Endothelial cell of hepatic sinusoid (primary cell): ENCODE results near the gene KIF1B.

Source experiments
- in situ Hi-C: cut with HindIII; loops from 2 replicates; pipeline ENCODE4 v1.10.0; 2017; ENCODE audit warnings: low sequenced_read_pairs

The KIF1B gene

DNA sequence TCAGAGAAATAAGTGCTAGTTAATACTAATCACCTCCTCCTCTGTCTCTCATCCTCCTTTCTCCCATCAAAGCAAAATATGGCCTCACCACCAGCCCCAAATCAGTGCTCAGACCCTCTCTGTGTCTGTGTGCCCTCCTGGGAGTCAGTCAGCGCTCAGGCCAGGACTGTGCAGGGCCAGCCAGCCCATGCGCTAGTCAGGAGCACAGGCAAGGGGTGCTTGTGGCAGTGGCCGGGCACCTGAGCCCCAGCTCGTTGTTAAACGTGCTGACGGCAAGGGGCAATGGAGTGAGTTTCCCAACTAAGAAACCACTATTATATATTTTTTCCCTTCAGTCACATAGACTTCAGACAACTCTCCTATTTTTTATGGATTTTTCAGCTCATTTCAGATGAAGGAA lies 169.3 kb downstream of the KIF1B start:
- in situ Hi-C loops: loop anchor here (5.0 kb wide), 1 partner anchor 48 kb away; no protein-coding TSS in a partner anchor

DNA sequence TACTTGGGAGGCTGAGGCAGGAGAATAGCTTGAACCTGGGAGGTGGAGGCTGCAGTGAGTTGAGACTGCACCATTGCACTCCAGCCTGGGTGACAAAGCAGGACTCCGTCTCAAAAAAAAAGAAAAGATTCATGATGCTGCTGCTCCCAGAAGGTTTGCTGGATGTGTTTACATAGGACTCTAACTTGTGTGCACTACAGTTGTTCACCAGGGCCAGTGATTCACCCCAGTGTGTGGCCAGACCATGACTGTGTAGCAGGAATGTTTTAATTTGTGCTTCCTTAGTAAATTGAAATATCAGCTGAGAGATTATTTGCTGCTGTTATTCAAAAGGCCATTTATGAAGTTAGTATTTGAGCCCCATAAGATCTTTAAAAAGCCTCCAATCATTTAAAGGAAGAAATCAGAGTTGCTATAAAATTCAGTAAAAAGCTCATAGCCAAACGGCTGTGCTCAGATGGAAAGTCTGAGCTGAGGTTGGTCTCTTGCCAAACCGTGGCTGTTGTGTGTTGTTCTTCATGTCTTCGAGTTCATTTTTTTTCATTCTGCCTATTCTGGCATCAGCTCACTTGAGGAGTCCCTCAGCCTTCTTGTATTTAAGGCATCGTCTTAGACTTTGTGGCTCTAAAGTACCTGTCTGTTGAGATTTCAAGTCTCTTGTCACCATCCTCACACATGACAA lies 170.4 kb downstream of the KIF1B start:
- in situ Hi-C loops: no loop called here

DNA sequence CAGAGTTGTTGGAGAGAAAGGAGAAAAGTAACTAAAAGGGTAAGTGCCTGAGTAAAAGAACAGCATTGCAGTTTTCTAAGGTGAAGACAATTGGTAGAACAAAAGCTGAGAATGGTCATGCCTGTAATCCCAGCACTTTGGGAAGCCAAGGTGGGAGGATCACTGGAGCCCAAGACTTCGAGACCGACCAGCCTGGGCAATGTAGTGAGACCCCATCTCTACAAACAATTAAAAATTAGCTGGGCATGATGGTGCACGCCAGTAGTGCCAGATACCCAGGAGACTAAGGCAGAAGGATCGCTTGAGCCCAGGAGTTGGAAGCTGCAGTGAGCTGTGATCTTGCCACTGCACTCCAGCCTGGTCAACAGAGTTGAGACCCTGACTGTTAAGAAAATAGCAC lies 173.3 kb downstream of the KIF1B start:
- in situ Hi-C loops: no loop called here

DNA sequence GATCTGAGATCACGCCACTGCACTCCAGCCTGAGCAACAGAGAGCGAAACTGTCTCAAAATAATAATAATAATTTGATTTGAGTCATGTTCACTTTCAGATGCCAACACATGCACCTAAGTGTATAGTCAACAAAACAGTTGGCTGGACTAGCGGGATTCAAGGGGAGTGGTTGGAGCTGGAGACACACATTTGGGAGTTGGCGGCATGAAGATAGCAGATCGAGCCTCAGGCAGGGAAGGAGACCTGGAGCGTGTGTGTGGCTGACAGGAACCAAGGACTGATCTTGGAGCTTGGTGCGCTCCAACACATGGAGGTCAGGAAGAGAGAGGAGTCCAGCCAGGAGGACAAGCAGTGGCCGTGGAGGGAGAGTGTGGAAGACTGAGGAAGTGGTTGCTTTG lies 173.8 kb downstream of the KIF1B start:
- in situ Hi-C loops: no loop called here

DNA sequence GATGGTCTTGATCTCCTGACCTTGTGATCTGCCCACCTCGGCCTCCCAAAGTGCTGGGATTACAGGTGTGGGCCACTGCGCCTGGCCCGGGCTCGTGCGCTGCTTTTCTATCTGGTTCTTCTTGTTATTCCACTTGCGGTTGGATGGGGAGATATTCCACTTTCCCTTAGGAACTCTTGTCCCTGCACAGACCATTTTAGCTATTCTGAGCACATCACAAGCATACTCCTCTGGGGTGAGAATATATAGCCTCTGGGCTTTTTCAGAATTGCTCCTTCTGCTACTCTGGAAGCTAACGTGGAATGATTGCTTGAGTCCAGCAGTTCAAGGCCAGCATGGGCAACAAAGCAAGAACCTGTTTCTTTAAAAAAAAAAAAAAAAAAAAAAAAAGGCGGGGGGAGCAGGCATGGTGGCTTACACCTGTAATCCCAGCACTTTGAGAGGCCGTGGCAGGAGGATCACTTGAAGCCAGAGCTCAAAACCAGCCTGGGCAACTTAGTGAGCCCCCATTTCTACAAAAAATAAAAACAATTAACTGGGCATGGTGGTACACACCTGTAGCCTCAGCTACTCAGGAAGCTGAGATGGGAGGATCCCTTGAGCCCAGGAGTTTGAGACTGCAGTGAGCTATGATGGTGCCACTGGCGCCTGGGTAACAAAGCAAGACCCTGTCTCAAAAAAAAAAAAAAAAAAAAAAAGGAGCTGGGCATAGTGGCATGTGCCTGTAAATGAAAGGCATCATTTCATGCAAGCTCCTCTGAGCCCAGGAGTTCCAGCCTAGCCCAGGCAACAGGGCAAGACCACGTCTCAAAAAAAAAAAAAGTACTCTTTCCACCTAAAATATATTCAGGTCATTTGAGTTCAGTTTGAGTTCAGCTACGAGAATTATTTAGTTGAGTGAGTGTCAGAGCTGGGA lies 176.6 kb downstream of the KIF1B start:
- in situ Hi-C loops: no loop called here

DNA sequence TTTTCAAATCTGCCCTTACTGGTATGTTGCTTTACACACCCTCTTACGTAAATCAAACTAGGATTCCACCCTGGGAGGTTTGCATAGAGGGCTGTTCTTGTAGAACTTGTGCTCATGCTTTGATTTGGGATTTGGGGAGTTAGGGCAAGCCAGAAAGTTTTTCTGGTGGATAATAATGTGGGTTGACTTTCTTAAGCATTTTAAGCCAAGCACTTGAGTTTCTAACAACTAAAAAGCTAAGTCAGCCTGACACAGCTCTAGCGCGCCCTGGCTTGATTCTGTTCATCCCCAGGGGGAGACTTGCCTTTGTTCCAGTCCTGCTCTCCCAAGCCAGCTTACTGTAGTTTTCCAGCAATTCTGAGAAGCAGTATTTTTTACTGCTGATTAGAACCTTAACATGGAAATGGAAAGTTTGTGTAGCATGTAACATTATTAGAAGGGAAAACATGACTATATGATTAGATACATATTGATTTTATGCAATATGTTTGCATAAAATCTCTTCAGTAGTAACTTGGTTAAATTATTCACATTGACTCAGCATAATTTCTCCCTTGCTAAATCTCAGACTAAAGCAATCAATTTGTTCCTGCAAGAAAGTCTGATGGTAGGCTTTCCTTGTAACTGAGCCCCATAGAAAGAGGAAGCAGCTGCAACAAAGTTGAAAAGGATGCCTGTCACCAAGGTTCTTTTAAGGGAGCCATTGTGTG lies 177.5 kb downstream of the KIF1B start:
- in situ Hi-C loops: no loop called here

DNA sequence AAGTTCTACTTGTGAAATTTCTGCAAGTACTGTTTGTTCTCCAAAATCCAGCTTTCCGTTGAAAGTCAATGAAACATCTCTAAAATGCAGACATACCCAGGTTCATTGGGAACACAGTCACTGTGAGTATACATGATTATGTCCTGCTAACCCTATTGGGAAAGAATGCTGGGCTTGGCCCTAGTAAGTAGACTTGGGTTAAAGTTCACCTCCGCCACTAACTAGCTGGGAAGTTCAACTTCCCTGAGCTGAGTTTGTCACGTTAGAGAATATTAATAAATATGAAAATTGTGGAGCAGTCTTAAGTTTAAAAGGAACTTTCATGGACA lies 178.0 kb downstream of the KIF1B start:
- in situ Hi-C loops: no loop called here

DNA sequence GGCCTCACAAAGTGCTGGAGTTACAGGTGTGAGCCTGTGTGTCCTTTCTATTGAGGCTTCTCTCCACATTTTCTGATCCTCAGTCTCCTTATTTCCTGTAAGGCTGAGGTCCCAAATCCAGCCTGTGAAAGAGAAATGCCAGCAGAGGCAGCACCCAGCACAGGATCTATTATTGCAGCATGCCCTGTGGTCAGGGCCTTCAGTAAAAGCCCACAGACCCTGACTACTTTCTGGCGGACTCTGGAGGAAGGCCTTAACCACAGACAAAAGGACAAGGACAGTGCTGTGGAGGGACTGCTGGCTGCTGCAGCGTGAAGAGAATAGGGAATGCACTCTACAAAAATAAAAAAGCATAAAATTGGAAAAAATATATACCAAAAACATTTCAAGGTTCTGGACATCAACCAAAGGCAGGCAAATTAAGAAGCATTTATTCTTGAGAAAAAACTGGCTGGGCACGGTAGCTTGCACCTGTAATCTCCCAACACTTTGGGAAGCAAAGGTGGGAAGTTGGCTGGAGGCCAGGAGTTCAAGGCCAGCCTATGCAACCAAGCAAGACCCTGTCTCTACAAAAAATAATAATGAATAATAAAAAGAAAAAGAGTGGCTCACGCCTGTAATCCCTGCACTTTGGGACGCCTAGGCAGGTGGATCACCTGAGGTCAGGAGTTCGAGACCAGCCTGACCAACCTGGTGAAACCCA lies 179.1 kb downstream of the KIF1B start:
- in situ Hi-C loops: no loop called here

DNA sequence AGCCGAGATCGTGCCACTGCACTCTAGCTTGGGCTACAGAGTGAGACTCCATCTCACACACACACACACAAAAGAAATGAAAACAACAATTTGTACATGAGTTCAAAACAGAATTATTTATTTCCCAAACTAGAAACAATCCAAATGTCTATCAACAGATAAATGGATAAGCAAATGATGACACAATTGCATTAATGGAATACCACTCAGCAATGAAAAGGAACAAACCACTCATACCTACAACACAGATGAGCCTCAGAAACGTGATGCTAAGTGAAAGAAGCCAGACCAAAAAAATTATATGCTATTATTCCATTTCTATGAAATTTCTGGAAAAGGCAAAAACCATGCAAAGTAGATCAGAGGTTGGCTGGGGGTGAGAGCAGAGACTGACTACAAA lies 186.5 kb downstream of the KIF1B start:
- in situ Hi-C loops: no loop called here

DNA sequence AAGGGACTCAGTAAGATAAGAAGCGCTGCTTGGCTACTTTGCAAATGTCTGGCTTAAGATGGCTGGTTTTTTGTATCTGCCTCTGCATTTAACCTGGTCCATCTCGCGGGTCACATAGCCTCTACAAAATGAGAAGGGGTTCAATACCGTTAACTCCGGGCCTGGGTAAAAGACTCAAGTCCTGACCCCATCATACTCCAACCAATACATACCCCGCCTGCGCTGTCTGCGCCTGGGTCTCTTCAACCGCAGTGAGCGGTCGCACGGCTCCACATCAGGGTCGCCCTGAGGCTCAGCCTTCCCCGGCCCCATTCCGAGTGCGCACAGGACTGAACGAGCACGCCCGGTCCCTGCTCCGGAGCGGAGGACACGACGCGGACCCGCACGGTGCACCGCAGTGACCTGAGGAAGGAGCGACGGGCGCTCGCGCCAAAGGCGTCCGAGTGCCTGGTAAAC lies 187.9 kb downstream of the KIF1B start:
- in situ Hi-C loops: no loop called here

DNA sequence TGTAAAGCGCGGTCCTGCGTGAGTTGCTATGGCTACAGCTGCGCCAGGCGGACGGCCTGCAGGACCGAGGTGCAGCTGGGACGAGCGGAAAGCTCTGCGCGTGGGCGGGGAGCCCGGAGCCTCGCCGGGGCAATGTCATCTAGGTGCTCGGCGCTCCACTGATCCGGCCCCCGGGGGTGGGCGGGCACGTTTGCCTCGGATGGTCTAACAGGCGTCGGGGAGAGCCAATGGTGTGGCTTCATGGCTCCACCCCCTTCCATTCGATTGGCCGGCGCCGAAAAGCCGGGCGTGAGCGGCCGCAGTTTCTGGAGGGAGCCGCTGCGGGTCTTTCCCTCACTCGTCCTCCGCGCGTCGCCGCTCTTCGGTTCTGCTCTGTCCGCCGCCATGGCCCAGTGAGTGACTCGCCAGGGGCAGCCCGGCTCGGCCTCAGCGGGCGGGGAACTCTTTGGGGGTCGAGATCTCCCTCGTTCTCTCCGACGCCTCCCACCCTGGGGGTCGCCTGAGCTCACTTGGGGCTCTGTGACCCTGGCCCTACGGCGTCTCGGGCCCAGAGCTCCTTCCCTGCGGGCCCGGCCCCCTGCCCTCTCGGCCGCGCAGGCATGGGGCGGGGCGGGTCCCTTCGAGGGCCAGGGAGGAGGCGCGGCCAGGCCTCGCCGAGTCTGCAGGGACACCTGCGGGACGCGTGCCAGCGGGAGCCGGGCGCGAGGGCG lies 188.5 kb downstream of the KIF1B start, which contains the start of gene PGD:
Gene PGD (plus strand): TSS at position 331 of the 710 bp plus-strand sequence. CDS start 54 bp downstream, at position 385.
- in situ Hi-C loops: no loop called here

DNA sequence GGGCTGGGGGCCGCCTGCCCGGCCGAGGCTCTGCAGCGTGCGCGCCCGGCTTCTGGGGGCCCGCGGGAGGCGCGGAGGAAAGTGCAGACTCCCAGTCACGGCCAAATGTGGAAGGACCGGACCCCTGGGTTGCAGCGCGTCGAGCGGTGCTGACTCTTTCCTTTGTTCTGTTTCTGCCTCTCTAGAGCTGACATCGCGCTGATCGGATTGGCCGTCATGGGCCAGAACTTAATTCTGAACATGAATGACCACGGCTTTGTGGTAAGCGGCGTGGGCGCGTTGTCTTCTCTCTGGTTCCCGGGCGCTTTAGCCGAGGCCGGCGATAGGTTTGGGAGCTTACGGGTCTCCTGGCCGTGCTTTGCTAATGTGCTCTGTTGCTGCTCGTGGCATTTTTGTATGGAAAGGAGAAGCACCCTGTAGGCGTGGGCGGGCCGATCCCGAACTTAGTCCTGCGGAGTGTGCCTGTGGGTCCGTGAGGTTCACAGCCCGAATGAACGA lies 189.1 kb downstream of the KIF1B start:
- in situ Hi-C loops: no loop called here

DNA sequence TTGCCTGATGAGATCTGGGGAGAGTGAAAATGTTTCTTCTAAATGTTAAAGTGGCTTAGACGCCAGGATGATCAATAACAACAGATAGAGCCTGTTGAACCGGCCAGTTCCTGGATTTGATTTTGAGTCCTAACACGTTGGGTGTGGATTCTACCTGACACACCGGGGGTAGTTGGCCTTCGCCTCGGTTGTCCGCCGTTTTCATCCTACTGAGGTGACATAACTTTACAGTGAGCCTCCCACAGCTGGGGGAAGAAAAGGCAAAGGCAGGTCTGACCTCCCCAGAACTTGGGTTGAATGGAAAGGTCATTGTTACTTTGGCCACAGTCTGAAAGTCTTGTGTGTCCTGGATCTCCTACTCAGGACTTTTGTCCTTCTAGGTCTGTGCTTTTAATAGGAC lies 189.6 kb downstream of the KIF1B start:
- in situ Hi-C loops: no loop called here

DNA sequence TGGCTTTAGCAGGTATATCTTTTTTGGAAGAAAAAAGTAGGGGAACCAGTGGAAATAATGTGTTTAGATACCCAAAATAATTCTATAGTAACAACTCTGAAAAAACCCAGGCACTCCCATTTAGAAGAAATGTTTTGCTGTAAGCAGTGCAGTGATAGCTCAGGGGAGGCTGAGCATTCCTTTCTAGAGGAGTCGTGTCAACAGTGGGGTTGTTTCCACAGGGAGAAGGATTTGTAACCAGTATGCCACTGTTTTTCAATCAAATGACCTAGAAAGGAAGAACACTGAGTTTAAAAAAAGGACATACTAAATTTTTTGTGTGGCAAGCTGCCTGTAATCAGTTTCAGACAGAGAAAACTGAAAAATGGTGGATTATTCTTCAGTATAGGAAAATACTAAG lies 190.9 kb downstream of the KIF1B start:
- in situ Hi-C loops: no loop called here

DNA sequence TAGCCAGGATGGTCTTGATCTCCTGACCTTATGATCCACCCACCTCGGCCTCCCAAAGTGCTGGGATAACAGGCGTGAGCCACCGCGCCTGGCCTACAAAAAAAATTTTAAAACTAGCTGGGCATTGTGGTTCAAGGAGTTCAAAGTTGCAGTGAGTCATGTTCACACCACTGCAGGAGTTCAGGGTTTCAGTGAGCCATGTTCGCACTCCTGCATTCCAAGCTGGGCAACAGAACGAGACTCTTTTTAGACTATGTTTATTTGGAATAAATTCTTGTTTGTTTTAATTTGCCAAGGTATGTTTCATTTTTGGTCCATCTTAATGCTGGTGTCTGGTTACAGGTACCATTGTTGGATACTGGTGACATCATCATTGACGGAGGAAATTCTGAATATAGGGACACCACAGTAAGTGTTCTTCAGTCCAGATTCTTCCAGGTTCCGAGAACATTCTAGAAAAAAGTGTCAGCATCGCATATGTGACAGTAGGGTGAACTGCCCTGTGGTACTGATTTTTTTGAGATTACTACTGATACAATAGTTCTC lies 192.4 kb downstream of the KIF1B start:
- in situ Hi-C loops: no loop called here

DNA sequence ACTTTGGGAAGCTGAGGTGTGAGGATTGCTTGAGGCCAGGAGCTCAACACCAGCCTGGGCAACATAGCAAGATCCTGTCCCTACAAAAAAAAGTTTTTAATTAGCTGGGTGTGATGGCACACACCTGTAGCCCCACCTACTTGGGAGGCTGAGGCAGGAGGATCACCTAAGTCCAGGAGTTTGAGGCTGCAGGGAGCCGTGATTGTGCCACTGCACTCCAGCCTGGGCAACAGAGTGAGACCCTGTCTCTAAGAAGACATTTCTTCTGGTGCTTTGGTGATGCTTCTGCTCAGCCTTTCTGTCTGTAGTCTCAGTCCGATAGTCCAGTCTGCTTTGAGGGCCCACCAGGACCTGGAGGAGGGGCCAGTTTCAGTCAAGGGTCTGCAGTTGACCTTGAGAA lies 196.8 kb downstream of the KIF1B start:
- in situ Hi-C loops: no loop called here

DNA sequence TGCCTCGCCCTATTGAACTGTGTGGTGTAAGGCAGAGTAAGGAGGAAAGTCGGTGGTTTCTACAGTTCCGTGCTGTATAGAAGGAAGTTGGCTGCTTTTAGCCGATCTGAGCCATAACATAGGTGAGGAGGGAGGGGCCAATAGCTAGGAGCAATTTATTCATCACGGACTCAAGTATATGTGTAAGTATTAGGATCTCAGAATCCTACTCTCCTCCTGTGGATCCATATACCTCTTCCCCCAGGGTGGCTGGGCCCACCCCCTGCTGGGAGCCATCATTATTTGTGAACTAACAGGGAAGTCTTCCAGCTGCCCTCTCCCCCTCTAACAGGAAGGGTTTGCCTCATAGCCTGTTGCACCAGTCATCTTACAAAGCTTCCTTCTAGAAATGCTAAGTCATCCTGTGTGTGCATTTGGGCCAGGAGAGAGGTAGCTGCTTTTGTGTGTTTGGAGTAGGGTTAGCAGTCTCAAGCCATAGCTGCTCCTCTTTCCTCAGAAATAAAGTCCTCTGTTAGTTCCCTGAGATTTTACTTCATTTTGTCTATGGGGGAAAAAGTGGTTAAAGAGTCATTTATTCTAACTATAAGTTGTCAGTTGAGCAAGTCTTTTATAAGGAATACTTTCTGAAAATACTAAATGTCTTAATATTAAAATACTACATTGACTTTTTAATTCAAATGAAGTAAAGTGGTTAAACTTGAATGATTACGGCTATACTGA lies 205.0 kb downstream of the KIF1B start:
- in situ Hi-C loops: loop anchor here (5.0 kb wide), 1 partner anchor 42 kb away; no protein-coding TSS in a partner anchor

DNA sequence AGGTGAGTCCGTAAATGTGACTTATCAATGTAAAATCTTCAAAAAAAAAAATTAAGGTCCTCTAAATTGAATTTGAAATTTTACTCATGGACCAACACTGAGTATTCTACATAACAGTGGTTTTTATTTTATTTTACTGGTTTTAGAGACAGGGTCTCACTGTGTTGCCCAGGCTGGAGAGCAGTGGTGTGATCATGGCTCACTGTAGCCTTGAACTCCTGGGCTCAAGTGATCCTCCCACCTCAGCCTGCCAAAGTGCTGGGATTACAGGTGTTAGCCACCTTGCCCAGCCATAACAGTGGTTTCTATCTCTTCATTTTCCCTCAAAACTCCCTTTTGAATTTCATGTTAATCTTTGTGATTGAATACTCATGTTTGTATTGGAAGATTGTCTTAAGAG lies 205.6 kb downstream of the KIF1B start:
- in situ Hi-C loops: loop anchor here (5.0 kb wide), 1 partner anchor 41 kb away; no protein-coding TSS in a partner anchor

DNA sequence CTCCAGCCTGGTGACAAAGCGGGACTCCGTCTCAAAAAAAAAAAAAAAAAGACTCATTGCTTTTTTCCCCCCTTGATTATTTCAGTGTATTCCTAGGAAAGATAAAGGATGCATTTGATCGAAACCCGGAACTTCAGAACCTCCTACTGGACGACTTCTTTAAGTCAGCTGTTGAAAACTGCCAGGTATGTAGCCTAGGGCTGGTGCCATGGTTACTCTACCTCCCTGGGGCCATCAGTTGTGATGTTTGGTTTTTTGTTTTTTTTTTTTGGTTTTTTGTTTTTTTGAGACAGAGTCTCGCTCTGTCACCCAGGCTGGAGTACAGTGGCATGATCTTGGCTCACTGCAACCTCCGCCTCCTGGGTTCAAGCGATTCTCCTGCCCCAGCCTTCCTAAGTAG lies 208.4 kb downstream of the KIF1B start:
- in situ Hi-C loops: loop anchor here (5.0 kb wide), 1 partner anchor 39 kb away; no protein-coding TSS in a partner anchor
